Heart right ventricle (tissue), 16 donors: ENCODE results near the gene FHOD3. TPM values are rescaled to one million over a fixed set of nuclear protein-coding genes. Genes with fewer than 3 reads are reported as not detected.
A peak's percentile ranks its signal among the peaks of the same experiment; 100 is the strongest.

Source experiments
- ATAC-seq, 8 donors: fragments of 200-7000 bp; cut with Tn5 transposase; one replicate each; pipeline ENCODE4 v1.9.1; 2020; ENCODE audit warnings: mild to moderate bottlenecking in 8 of 8, moderate library complexity in 8 of 8, moderate number of reproducible peaks in 1 of 8
- DNase-seq, 2 donors: peaks; one replicate each; pipeline ENCODE4 v3.0.0-alpha.2; 2020
- H3K27ac ChIP-seq, 10 donors: fragments of 200-600 bp; sonication (generic) in 2 of 10; one replicate each; pipeline versions ENCODE4 v1.5.0 to v1.8.0; 2020 to 2022; ENCODE audit warnings: mild to moderate bottlenecking in 3 of 10
- H3K27me3 ChIP-seq, 7 donors: fragments of 200-600 bp; one replicate each; pipeline ENCODE4 v1.8.0; 2021 to 2022; ENCODE audit warnings: mild to moderate bottlenecking in 2 of 7
- H3K36me3 ChIP-seq, 9 donors: fragments of 200-600 bp; sonication (generic) in 1 of 9; one replicate each; pipeline versions ENCODE4 v1.5.0 to v1.8.0; 2020 to 2022; ENCODE audit warnings: mild to moderate bottlenecking in 2 of 9
- H3K4me1 ChIP-seq, 9 donors: fragments of 200-600 bp; sonication (generic) in 1 of 9; one replicate each; pipeline versions ENCODE4 v1.5.0 to v1.8.0; 2020 to 2022; ENCODE audit warnings: mild to moderate bottlenecking in 4 of 9
- H3K4me3 ChIP-seq, 10 donors: fragments of 200-600 bp; sonication (generic) in 2 of 10; one replicate each; pipeline versions ENCODE4 v1.5.0 to v1.8.0; 2020 to 2022; ENCODE audit warnings: mild to moderate bottlenecking in 7 of 10, moderate library complexity in 2 of 10
- H3K9me3 ChIP-seq, 11 donors: fragments of 200-600 bp in 10 of 11; sonication (generic) in 2 of 11; one replicate each; pipeline versions ENCODE4 v1.5.0 to v1.8.0; 2013 to 2022; ENCODE audit warnings: mild to moderate bottlenecking in 2 of 11, control low read depth in 1 of 11, moderate library complexity in 1 of 11
- WGBS, 2 donors: extraction: QIAGEN DNeasy Blood & Tissue Kit; methylation state at CpG; one replicate each; pipeline ENCODE4 v1.1.7; 2013; ENCODE audit warnings: inconsistent platforms in 1 of 2; 5-methylcytosine and 5-hydroxymethylcytosine counted together
- intact Hi-C, 10 donors: fragments of 100-400 bp; cut with DNase I; formaldehyde crosslinking; loops; one replicate each; pipeline versions ENCODE4 v1.11.1 to v1.14.2; 2022
- polyA plus RNA-seq, 2 donors: library from polyadenylated mRNA; stranded (reverse); fragments of 200-250 nt; gene quantifications; one replicate each; pipeline ENCODE4 v1.2.3, GENCODE V29; 2013
- total RNA-seq, 10 donors: library from RNA; stranded (reverse); fragmentation: NEBNext Ultra II Directional in 3 of 10; extraction: Animal tissue kit (Norgen Biotek cat#: 25700) in 3 of 10; gene quantifications; one replicate each; pipeline versions ENCODE4 v1.2.1 to v1.2.4, GENCODE V29; 2021 to 2023
- TF ChIP-seq, protein P1 (sequence below), 9 donors: fragments of 200-600 bp; sonication (generic) in 2 of 9; IDR thresholded peaks; one replicate each; pipeline versions ENCODE4 v1.5.0 to v1.8.0; 2021 to 2022; ENCODE audit warnings: antibody characterized with exemption in 9 of 9, mild to moderate bottlenecking in 5 of 9, moderate library complexity in 1 of 9
- donor health status: Arrhythmogenic right ventricular cardiomyopathy.
- donor health status: ischemic (EF 13 %, LVEDD 7.1; RV severe dilation, severe dysfunction).
- donor health status: healthy with polysubstance abuse.
- donor health status: DM: no; HTN: yes; CAD: no.
- donor health status: DM: no; HTN: no; CAD: no.
- donor health status: ischemic (EF 25% LVEDD 6.9; RV normal size, moderate dysfunction).
- donor health status: ischemic (EF 25% LVEDD 5.7; RV mildly dilated, moderate dysfunction).
- donor health status: healthy.
- donor health status: DM: yes; HTN: yes; CAD: no.
- donor health status: Ischemic cardiomyopathy.
- donor health status: ischemic (EF 35%, LVEDD 5.7; RV mildly dilated, moderate dysfunction).
- donor health status: nonischemic (EF 11% LVEDD 7.7; RV severe dilation, severe dysfunction).
- donor health status: DM: yes; HTN: yes; CAD: no.
- donor health status: PGD.
- donor health status: ischemic (EF 29% LVEDD 5.4; RV normal size, mild dysfunction).
- donor health status: nonischemic (EF 23%, LVEDD 6.1; RV moderate dilation, normal function).

Gene FHOD3
- total and polyA plus RNA-seq, 12 donors = 81.8 to 484 (median 356) TPM

DNA sequence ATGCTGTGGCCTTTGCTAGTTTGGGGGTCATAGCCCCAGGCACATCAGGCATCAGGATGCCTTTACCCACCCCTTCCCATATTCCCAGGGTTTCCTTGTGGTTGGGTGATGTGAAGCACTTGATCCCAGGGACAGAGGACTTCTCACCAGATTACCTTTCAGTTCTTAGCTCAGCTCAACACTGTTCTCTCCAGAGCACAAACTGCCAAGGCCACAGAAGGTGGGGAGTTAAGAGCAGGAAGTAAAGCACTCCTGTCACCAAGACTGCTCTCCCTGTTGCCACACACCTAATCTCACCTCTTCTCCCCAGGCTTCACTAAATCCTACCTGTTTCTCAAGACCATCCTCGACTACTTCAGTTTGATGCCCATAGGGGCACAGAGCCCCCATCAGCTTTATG lies 25.9 kb downstream of the FHOD3 start:
- WGBS, 2 donors = 42 to 62% methylated on average over 1 of the region's 1 CpG
- H3K9me3 ChIP-seq = peaks cover 0 to 14% (median 3%) of the 10 kb centered on the region in 11 donors
- TF ChIP-seq, protein P1, sequence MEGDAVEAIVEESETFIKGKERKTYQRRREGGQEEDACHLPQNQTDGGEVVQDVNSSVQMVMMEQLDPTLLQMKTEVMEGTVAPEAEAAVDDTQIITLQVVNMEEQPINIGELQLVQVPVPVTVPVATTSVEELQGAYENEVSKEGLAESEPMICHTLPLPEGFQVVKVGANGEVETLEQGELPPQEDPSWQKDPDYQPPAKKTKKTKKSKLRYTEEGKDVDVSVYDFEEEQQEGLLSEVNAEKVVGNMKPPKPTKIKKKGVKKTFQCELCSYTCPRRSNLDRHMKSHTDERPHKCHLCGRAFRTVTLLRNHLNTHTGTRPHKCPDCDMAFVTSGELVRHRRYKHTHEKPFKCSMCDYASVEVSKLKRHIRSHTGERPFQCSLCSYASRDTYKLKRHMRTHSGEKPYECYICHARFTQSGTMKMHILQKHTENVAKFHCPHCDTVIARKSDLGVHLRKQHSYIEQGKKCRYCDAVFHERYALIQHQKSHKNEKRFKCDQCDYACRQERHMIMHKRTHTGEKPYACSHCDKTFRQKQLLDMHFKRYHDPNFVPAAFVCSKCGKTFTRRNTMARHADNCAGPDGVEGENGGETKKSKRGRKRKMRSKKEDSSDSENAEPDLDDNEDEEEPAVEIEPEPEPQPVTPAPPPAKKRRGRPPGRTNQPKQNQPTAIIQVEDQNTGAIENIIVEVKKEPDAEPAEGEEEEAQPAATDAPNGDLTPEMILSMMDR (IDR thresholded peaks at IDR 0.05) = no peak
- intact Hi-C loops = loop anchor here in 1 of 10 donors (10.0 kb wide), 2 partner anchors 71 to 141 kb away; no protein-coding TSS in a partner anchor
- no peaks in the 10 kb centered on the region for H3K27me3 ChIP-seq
- peaks cover 4 to 79% (median 39%) of the 10 kb centered on the region in 9 donors for H3K4me1 ChIP-seq
- H3K27ac ChIP-seq = peak overlapping the region in 6 of 10 donors; percentile 29 to 64 (median 50)
- ATAC-seq (peak in 1 of 8 donors; percentile 20), DNase-seq (no peak)
- H3K36me3 ChIP-seq = no peaks in the 10 kb centered on the region
- no peak overlapping the region for H3K4me3 ChIP-seq

DNA sequence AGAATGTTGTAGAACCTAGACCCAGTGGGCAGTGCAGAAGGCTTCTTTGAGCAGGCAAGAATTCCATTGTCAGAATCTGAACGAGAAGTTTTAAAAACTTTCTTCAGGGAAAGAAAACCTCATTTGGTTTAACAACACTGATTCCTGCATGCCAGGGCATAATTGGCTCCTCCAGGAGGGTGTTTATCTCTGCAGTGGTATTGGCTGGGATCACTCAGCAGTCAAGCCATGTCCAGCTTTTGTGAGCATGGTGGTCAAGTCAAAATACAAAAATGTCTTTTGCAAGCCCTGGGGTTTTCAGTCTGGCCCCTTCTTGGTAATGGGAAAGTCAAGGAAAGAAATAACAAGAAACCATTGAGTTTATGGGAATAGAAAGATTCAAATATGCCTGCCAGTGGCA lies 28.3 kb downstream of the FHOD3 start:
- H3K9me3 ChIP-seq = no peaks in the 10 kb centered on the region
- H3K4me3 ChIP-seq = no peak overlapping the region
- ATAC-seq (no peak), DNase-seq (no peak)
- 33 to 44% methylated on average over 1 of the region's 1 CpG for WGBS, 2 donors
- intact Hi-C loops = loop anchor here in 2 of 10 donors (5.0 to 10.0 kb wide), 3 partner anchors 69 to 139 kb away; no protein-coding TSS in a partner anchor
- peak overlapping the region in 9 of 10 donors; percentile 6 to 88 (median 60) for H3K27ac ChIP-seq
- H3K36me3 ChIP-seq = no peaks in the 10 kb centered on the region
- TF ChIP-seq, protein P1 (IDR thresholded peaks at IDR 0.05) = no peak
- peaks cover 4 to 94% (median 45%) of the 10 kb centered on the region in 9 donors for H3K4me1 ChIP-seq
- H3K27me3 ChIP-seq = peaks cover 0 to 3% (median 0%) of the 10 kb centered on the region in 7 donors

DNA sequence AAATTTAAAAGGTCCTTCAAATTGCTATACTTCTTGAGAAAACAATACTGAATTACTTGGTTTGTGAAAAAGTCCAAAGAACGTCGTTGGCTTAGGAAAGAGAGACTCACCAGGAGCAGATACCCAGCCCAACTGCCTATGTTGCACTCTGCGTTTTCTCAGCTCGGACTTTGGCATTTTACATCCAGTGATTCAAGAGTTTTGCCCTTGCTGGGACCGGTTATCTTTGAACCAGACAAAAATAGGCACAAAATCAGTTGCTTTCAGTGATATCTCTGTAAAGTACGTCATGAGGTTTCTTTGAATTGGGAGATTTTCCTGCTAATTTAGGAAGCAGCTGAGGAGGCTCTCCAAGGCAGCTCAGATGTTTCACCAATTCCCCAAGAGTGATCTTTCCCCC lies 29.3 kb downstream of the FHOD3 start:
- peaks cover 4 to 94% (median 50%) of the 10 kb centered on the region in 9 donors for H3K4me1 ChIP-seq
- H3K27me3 ChIP-seq = peaks cover 0 to 3% (median 0%) of the 10 kb centered on the region in 7 donors
- intact Hi-C loops = loop anchor here in 2 of 10 donors (5.0 to 10.0 kb wide), 3 partner anchors 68 to 138 kb away; no protein-coding TSS in a partner anchor
- H3K4me3 ChIP-seq = no peak overlapping the region
- DNase-seq = no peak
- H3K27ac ChIP-seq = peak overlapping the region in 9 of 10 donors; percentile 51 to 88 (median 67)
- ATAC-seq = peak in 7 of 8 donors; percentile 28 to 76 (median 66)
- WGBS, 2 donors = 16 to 17% methylated on average over 6 of the region's 6 CpGs
- no peaks in the 10 kb centered on the region for H3K9me3 ChIP-seq
- TF ChIP-seq, protein P1 (IDR thresholded peaks at IDR 0.05) = no peak
- no peaks in the 10 kb centered on the region for H3K36me3 ChIP-seq

DNA sequence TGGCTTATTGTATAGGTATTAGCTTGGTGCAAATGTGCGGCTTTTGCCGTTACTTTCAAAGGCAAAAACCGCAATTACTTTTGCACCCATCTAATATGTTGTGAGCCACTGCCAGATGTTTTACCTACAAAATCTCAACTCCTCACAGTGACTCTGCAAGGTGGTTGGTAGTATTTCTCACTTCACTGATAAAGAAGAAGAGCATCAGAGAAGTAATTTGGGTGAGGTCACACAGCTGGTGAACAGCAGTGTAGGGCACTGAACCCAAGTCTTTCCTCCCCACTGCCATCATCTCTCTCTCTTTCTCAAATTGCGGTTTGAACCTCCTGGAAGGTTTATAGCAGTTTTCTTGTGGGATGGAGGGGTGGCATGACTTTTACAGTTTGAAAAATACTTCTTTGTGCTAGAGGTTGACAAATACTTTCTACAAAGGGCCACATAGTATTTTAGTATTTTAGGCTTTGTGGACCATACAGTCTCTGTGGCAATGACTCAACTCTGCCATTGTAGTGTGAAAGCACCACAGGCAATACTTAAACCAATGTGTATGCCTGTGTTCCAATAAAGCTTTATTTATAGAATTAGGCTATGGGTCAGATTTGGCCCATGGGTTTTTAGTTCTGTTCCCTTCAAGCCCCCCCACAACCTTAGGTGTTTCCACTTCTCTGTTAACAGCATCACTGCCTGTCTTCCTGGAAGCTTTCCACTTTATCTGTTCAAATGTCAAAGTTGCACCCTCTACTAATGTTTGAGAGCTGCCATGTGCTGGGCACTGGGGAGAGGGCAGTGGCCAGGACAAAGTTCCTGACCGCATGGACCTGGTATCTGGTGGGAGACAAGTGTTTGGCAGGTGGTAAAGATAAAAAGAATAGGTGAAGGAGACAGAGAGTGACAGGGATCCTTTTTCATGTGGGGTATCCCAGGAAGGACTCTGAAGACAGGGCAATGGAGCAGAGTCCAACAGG lies 30.1 kb downstream of the FHOD3 start:
- H3K9me3 ChIP-seq = no peaks in the 10 kb centered on the region
- DNase-seq (peak in 1 of 2 donors; percentile 35), ATAC-seq (peak in 7 of 8 donors; percentile 11 to 81 (median 43))
- peak overlapping the region; percentile 7 to 88 (median 66) for H3K27ac ChIP-seq
- H3K27me3 ChIP-seq = peaks cover 0 to 3% (median 0%) of the 10 kb centered on the region in 7 donors
- H3K4me3 ChIP-seq = no peak overlapping the region
- WGBS, 2 donors = 63 to 67% methylated on average over 5 of the region's 5 CpGs
- TF ChIP-seq, protein P1 (IDR thresholded peaks at IDR 0.05) = no peak
- intact Hi-C loops = loop anchor here in 2 of 10 donors (5.0 to 10.0 kb wide), 3 partner anchors 67 to 137 kb away; no protein-coding TSS in a partner anchor
- H3K36me3 ChIP-seq = no peaks in the 10 kb centered on the region
- H3K4me1 ChIP-seq = peaks cover 4 to 94% (median 47%) of the 10 kb centered on the region in 9 donors
